GM18498 (cell line): Measurements from ENCODE around the gene LIF.

Experiments
- ATAC-seq: cut with Tn5 transposase; IDR thresholded peaks from one replicate; pipeline ENCODE4 v1.9.1; 2021; ENCODE audit warnings: mild to moderate bottlenecking, moderate library complexity; ENCODE audit not compliant: unreplicated experiment

The LIF gene

GRCh38 chr22:30284666-30285065, 38.1 kb upstream of the LIF start:
- ATAC-seq: no peak

GRCh38 chr22:30284172-30284571, 37.6 kb upstream of the LIF start:
- ATAC-seq: no peak

- ATAC-seq: no peak
Observed at GRCh38 chr22:30283342-30283741, 36.8 kb upstream of the LIF start.

GRCh38 chr22:30282616-30283046, 36.1 kb upstream of the LIF start:
- no peak for ATAC-seq

- no peak for ATAC-seq
Observed at GRCh38 chr22:30280505-30280904, 33.9 kb upstream of the LIF start.

- no peak for ATAC-seq
Observed at GRCh38 chr22:30279932-30280331, 33.4 kb upstream of the LIF start.

- ATAC-seq: no peak
Observed at GRCh38 chr22:30279046-30279788, 32.7 kb upstream of the LIF start.

- no peak for ATAC-seq
Observed at GRCh38 chr22:30277547-30278344, 31.2 kb upstream of the LIF start.

- no peak for ATAC-seq
Observed at GRCh38 chr22:30276039-30276438, 29.5 kb upstream of the LIF start.

GRCh38 chr22:30275625-30276024, 29.1 kb upstream of the LIF start:
- no peak for ATAC-seq

GRCh38 chr22:30274437-30274812, 27.9 kb upstream of the LIF start:
- ATAC-seq: no peak

- no peak for ATAC-seq
Observed at GRCh38 chr22:30273711-30274436, 27.3 kb upstream of the LIF start.

GRCh38 chr22:30272781-30273601, 26.4 kb upstream of the LIF start:
- no peak for ATAC-seq

GRCh38 chr22:30270832-30271231, 24.3 kb upstream of the LIF start:
- no peak for ATAC-seq

GRCh38 chr22:30268331-30268730, 21.8 kb upstream of the LIF start:
- no peak for ATAC-seq

GRCh38 chr22:30267382-30268302, 21.1 kb upstream of the LIF start:
- ATAC-seq: no peak

GRCh38 chr22:30266445-30267381, 20.2 kb upstream of the LIF start, which contains the start of gene OSM:
OSM (minus strand) TSS chr22:30266851; CDS start chr22:30266799, 52 bp downstream.
- ATAC-seq: peak; percentile 11

- ATAC-seq: peak; percentile 75
Observed at GRCh38 chr22:30265823-30266444, 19.4 kb upstream of the LIF start.
